Hindlimb muscle (tissue), 1 donor: ENCODE results near the gene COL27A1. TPM values are rescaled to one million over a fixed set of nuclear protein-coding genes. Genes with fewer than 3 reads are reported as not detected.
"Not testable (repeated sequence)": the region's sequence is repeated elsewhere in the genome, so short reads cannot be mapped to it uniquely, and the experiment has no call there.

Source experiments
- DNase-seq: peaks from one replicate; pipeline ENCODE4 v3.0.0-alpha.2; 2013
- polyA plus RNA-seq: library from polyadenylated mRNA; unstranded; fragments of 120-200 nt; gene quantifications from one replicate; pipeline ENCODE4 v1.2.1, GENCODE V29; 2013; ENCODE audit not compliant: insufficient read length

The COL27A1 gene
- polyA plus RNA-seq, 1 donor: 36.9 TPM

- no peak for DNase-seq
These were observed 32.0 kb upstream of the COL27A1 start for GRCh38 chr9:114123031-114123977.

- DNase-seq: no peak
These were observed 31.2 kb upstream of the COL27A1 start for GRCh38 chr9:114124138-114124537.

GRCh38 chr9:114124666-114125475 lies 30.5 kb upstream of the COL27A1 start:
- DNase-seq: no peak

- no peak for DNase-seq
These were observed 29.8 kb upstream of the COL27A1 start for GRCh38 chr9:114125476-114126013.

GRCh38 chr9:114126247-114127060 lies 28.9 kb upstream of the COL27A1 start:
- DNase-seq: no peak

- DNase-seq: not testable (repeated sequence)
These were observed 26.6 kb upstream of the COL27A1 start for GRCh38 chr9:114128759-114129158.

GRCh38 chr9:114130141-114130540 lies 25.2 kb upstream of the COL27A1 start:
- DNase-seq: no peak

- DNase-seq: no peak
These were observed 24.6 kb upstream of the COL27A1 start for GRCh38 chr9:114130624-114131277.

- no peak for DNase-seq
These were observed 23.4 kb upstream of the COL27A1 start for GRCh38 chr9:114131808-114132549.

- DNase-seq: no peak
These were observed 22.8 kb upstream of the COL27A1 start for GRCh38 chr9:114132550-114132918.

GRCh38 chr9:114134827-114135396 lies 20.4 kb upstream of the COL27A1 start:
- DNase-seq: no peak

GRCh38 chr9:114137831-114138230 lies 17.5 kb upstream of the COL27A1 start:
- DNase-seq: no peak

GRCh38 chr9:114138552-114138971 lies 16.8 kb upstream of the COL27A1 start:
- no peak for DNase-seq

- DNase-seq: no peak
These were observed 16.3 kb upstream of the COL27A1 start for GRCh38 chr9:114139071-114139470.

GRCh38 chr9:114140401-114140800 lies 14.9 kb upstream of the COL27A1 start:
- DNase-seq: no peak

- no peak for DNase-seq
These were observed 14.5 kb upstream of the COL27A1 start for GRCh38 chr9:114140850-114141249.

GRCh38 chr9:114141553-114142402 lies 13.6 kb upstream of the COL27A1 start:
- DNase-seq: peak; percentile 52

GRCh38 chr9:114143234-114143633 lies 12.1 kb upstream of the COL27A1 start:
- DNase-seq: no peak

- DNase-seq: no peak
These were observed 8.6 kb upstream of the COL27A1 start for GRCh38 chr9:114146735-114147134.

GRCh38 chr9:114149181-114149580 lies 6.2 kb upstream of the COL27A1 start:
- DNase-seq: no peak
